K562 (cell line): ENCODE measurements around the gene DNAH17. TPM values are rescaled to one million over a fixed set of nuclear protein-coding genes. Genes with fewer than 3 reads are reported as not detected.

Source experiments
- CBFA2T3 ChIP-seq: fragments of 450-650 bp; IDR thresholded peaks from 2 replicates; pipeline ENCODE4 v1.6.1; 2017
- CBFB ChIP-seq: sonication (generic); formaldehyde crosslinking; IDR thresholded peaks from 2 replicates; pipeline ENCODE4 v1.4.0; 2020; ENCODE audit warnings: mild to moderate bottlenecking, missing genetic modification reagents
- FOXK1 ChIP-seq: sonication (generic); formaldehyde crosslinking; IDR thresholded peaks from 2 replicates; pipeline ENCODE4 v1.8.0; 2022; ENCODE audit warnings: missing genetic modification reagents, mild to moderate bottlenecking, borderline replicate concordance
- GABPB2 ChIP-seq: fragments of 250-450 bp; sonication (Bioruptor Pico); conservative IDR thresholded peaks from 2 replicates; pipeline ENCODE4 v1.5.1; 2021; ENCODE audit warnings: mild to moderate bottlenecking
- IFI16 ChIP-seq: fragments of 250-450 bp; sonication (Bioruptor Pico); IDR thresholded peaks from 2 replicates; pipeline ENCODE4 v2.1.2; 2022; ENCODE audit warnings: mild to moderate bottlenecking, inconsistent platforms
- KLF13 ChIP-seq: fragments of 450-650 bp; IDR thresholded peaks from 2 replicates; pipeline ENCODE4 v1.6.1; 2016; ENCODE audit warnings: missing genetic modification characterization, low read depth, mild to moderate bottlenecking, missing compliant biosample characterization, moderate library complexity, borderline replicate concordance
- MBD2 ChIP-seq: sonication (generic); IDR thresholded peaks from 2 replicates; pipeline ENCODE4 v1.6.1; 2016; ENCODE audit warnings: low read depth, borderline replicate concordance
- NR0B1 ChIP-seq: fragments of 450-650 bp; IDR thresholded peaks from one replicate; pipeline ENCODE4 v1.6.1; 2018; ENCODE audit warnings: mild to moderate bottlenecking, moderate library complexity; ENCODE audit not compliant: partially characterized antibody
- RERE ChIP-seq: sonication (generic); formaldehyde crosslinking; IDR thresholded peaks from 2 replicates; pipeline ENCODE4 v1.8.0; 2023; ENCODE audit warnings: missing genetic modification reagents, mild to moderate bottlenecking, borderline replicate concordance
- SAFB2 ChIP-seq: fragments of 200-400 bp; formaldehyde crosslinking; IDR thresholded peaks from 2 replicates; pipeline ENCODE4 v1.6.1; 2018; ENCODE audit warnings: borderline replicate concordance, low read length, low read depth, moderate library complexity; ENCODE audit not compliant: severe bottlenecking
- SRSF1 ChIP-seq: fragments of 200-400 bp; formaldehyde crosslinking; IDR thresholded peaks from 2 replicates; pipeline ENCODE4 v1.6.1; 2017; ENCODE audit warnings: mild to moderate bottlenecking, low read depth, low read length, moderate library complexity
- TCF7L2 ChIP-seq: fragments of 150-350 bp; IDR thresholded peaks from 2 replicates; pipeline ENCODE4 v1.6.1; 2016; ENCODE audit warnings: low read depth, mild to moderate bottlenecking, low read length, moderate library complexity
- ZBTB49 ChIP-seq: sonication (generic); formaldehyde crosslinking; IDR thresholded peaks from 2 replicates; pipeline ENCODE4 v1.8.0; 2022; ENCODE audit warnings: missing genetic modification reagents, mild to moderate bottlenecking, borderline replicate concordance
- polyA plus RNA-seq, 8 experiments: library from polyadenylated mRNA; depleted of rRNA in 4 of 8; stranded (reverse) in 5 of 8; unstranded in 3 of 8; fragments of >200 nt; fragmentation: Nextera tagmentation in 2 of 8; fragmentation: Illumina TruSeq in 1 of 8; extraction: Ambion mirVana in 2 of 8; extraction: Trizol in 1 of 8; gene quantifications; 2 replicates each; pipeline versions ENCODE4 v1.2.1 to v1.2.3, GENCODE V29; 2011 to 2014; ENCODE audit warnings: inconsistent platforms in 1 of 8, missing spikeins in 1 of 8
- total RNA-seq, 7 experiments: library from RNA; depleted of rRNA in 6 of 7; stranded (reverse); fragments of >200 nt in 6 of 7; fragmentation: Illumina TruSeq in 2 of 7; extraction: Trizol in 2 of 7; gene quantifications; 2 replicates each; pipeline versions ENCODE4 v1.2.1 to v1.2.3, GENCODE V29; 2011 to 2021; ENCODE audit warnings: low replicate concordance in 1 of 7

DNAH17 gene
- total and polyA plus RNA-seq, 9 of the 15 experiments (the other 6 are each of a cell fraction or from before 2014, with no cell fraction given) = under 0.01 to 0.06 (median 0.03) TPM; not detected in 5

GRCh38 chr17:78395155-78395554 is 182.0 kb downstream of the DNAH17 start (continued):
- TF ChIP-seq RERE (CRISPR knock-in tag) = no peak
- no peak for TF ChIP-seq SAFB2
- no peak for TF ChIP-seq CBFB (CRISPR knock-in tag)
- TF ChIP-seq IFI16 (CRISPR knock-in tag) = no peak
- no peak for TF ChIP-seq SRSF1
- TF ChIP-seq KLF13 = no peak
- no peak for TF ChIP-seq ZBTB49 (CRISPR knock-in tag)
- no peak for TF ChIP-seq FOXK1
- TF ChIP-seq GABPB2 = no peak
- no peak for TF ChIP-seq MBD2
- no peak for TF ChIP-seq NR0B1
- TF ChIP-seq TCF7L2 = no peak
- TF ChIP-seq CBFA2T3 = no peak
